Left lung (tissue), 10 donors: Measurements from ENCODE around the gene PWP2. TPM values are rescaled to one million over a fixed set of nuclear protein-coding genes. Genes with fewer than 3 reads are reported as not detected.

Source experiments
- ATAC-seq: fragments of 200-7000 bp; cut with Tn5 transposase; one replicate; pipeline ENCODE4 v1.9.1; 2020; ENCODE audit warnings: moderate library complexity
- DNase-seq, 4 donors: peaks; one replicate each; pipeline ENCODE4 v3.0.0-alpha.2; 2013 to 2020
- H3K27ac ChIP-seq, 2 donors: fragments of 200-600 bp; sonication (generic) in 1 of 2; one replicate each; pipeline versions ENCODE4 v1.5.0 to v1.8.0; 2020 to 2021
- H3K27me3 ChIP-seq, 2 donors: fragments of 200-600 bp; sonication (generic) in 1 of 2; one replicate each; pipeline versions ENCODE4 v1.5.0 to v1.8.0; 2020 to 2021
- H3K36me3 ChIP-seq, 2 donors: fragments of 200-600 bp; sonication (generic) in 1 of 2; one replicate each; pipeline versions ENCODE4 v1.5.0 to v1.8.0; 2020 to 2021
- H3K4me1 ChIP-seq, 2 donors: fragments of 200-600 bp; one replicate each; pipeline ENCODE4 v1.8.0; 2021
- H3K4me3 ChIP-seq, 2 donors: fragments of 200-600 bp; sonication (generic) in 1 of 2; one replicate each; pipeline versions ENCODE4 v1.5.0 to v1.8.0; 2020 to 2021; ENCODE audit warnings: mild to moderate bottlenecking in 1 of 2
- H3K9me3 ChIP-seq, 2 donors: fragments of 200-600 bp; sonication (generic) in 1 of 2; one replicate each; pipeline versions ENCODE4 v1.5.0 to v1.8.0; 2020 to 2021
- intact Hi-C, 2 donors: fragments of 100-400 bp; cut with DNase I; formaldehyde crosslinking; loops; one replicate each; pipeline versions ENCODE4 v1.11.2 to v1.14.2; 2022
- polyA plus RNA-seq, 6 donors: library from polyadenylated mRNA; unstranded; fragments of 120-200 nt; gene quantifications; one replicate each; pipeline ENCODE4 v1.2.1, GENCODE V29; 2013; ENCODE audit not compliant: insufficient read length in 6 of 6
- total RNA-seq, 2 donors: library from RNA; stranded (reverse); fragmentation: NEBNext Ultra II Directional; extraction: Animal tissue kit (Norgen Biotek cat#: 25700); gene quantifications; one replicate each; pipeline ENCODE4 v1.2.1, GENCODE V29; 2021
- TF ChIP-seq, protein P1 (sequence below), 2 donors: fragments of 200-600 bp; sonication (generic) in 1 of 2; IDR thresholded peaks; one replicate each; pipeline versions ENCODE4 v1.5.0 to v1.8.0; 2021; ENCODE audit warnings: antibody characterized with exemption in 2 of 2
- donor health status: DM: no; HTN: yes; CAD: no.
- donor health status: DM: no; HTN: no; CAD: no.

PWP2 gene
- total and polyA plus RNA-seq, 8 donors = 1.7 to 10.8 (median 7.2) TPM

DNA sequence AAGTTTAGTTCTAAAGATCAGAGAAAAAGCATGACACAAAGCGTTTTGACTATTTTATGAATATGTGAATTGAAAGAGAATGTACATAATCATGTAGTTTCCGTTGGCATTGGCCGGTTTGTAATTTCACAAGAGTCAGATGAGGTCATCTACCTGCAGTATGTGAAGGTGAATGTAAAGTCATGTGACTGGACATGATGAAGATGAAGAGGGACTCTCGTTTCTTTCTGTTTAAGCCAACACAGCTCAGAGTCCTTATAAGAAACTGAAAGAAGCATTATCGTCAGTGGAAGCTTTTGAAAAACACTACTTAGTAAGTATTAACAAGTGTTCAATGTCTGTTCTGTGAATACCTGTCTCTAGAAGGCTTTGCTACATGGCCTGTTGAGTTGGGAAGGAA lies 30.9 kb upstream of the PWP2 start:
- Histone ChIP-seq H3K27me3 (no peaks in the 10 kb centered on the region), H3K27ac (no peak overlapping the region), H3K36me3 (peaks cover 0 to 97% of the 10 kb centered on the region in 2 donors), H3K9me3 (no peaks in the 10 kb centered on the region), H3K4me3 (no peak overlapping the region), H3K4me1 (no peaks in the 10 kb centered on the region)
- DNase-seq = no peak
- ATAC-seq = no peak
- TF ChIP-seq, protein P1, sequence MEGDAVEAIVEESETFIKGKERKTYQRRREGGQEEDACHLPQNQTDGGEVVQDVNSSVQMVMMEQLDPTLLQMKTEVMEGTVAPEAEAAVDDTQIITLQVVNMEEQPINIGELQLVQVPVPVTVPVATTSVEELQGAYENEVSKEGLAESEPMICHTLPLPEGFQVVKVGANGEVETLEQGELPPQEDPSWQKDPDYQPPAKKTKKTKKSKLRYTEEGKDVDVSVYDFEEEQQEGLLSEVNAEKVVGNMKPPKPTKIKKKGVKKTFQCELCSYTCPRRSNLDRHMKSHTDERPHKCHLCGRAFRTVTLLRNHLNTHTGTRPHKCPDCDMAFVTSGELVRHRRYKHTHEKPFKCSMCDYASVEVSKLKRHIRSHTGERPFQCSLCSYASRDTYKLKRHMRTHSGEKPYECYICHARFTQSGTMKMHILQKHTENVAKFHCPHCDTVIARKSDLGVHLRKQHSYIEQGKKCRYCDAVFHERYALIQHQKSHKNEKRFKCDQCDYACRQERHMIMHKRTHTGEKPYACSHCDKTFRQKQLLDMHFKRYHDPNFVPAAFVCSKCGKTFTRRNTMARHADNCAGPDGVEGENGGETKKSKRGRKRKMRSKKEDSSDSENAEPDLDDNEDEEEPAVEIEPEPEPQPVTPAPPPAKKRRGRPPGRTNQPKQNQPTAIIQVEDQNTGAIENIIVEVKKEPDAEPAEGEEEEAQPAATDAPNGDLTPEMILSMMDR (IDR thresholded peaks at IDR 0.05) = no peak
- intact Hi-C loops = no loop called here

DNA sequence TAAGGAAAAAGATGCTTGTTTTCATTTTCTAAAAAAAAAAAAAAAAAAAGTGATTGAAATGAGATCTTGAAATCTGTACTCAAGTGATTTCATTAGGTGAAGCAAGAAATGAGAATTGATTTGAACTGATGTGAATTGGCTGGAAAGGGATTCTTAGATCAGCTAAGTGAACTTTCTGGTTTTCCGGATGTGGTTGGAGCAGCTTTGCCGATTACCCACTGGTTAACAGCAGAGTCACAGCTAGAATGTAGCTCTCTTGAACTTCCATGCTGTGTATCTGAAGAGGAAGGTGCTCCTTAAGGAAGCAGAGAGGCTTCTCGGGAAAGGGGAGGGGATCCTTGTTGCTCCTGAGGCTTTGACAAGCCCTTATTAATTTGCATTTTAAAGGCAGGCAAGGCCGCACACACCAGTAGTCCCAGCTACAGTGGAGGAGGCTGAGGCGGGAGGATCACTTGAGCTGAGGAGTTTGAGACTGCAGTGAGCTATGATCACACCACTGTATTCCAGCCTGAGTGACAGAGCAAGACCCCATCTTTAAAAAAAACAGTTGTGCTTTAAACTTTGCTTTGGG lies 28.7 kb upstream of the PWP2 start:
- DNase-seq (no peak), ATAC-seq (no peak)
- intact Hi-C loops = no loop called here
- Histone ChIP-seq H3K36me3 (peaks cover 0 to 99% of the 10 kb centered on the region in 2 donors), H3K27ac (no peak overlapping the region), H3K27me3 (no peaks in the 10 kb centered on the region), H3K4me3 (no peak overlapping the region), H3K4me1 (peaks cover 0 to 7% of the 10 kb centered on the region in 2 donors), H3K9me3 (no peaks in the 10 kb centered on the region)
- TF ChIP-seq, protein P1 (IDR thresholded peaks at IDR 0.05) = no peak

DNA sequence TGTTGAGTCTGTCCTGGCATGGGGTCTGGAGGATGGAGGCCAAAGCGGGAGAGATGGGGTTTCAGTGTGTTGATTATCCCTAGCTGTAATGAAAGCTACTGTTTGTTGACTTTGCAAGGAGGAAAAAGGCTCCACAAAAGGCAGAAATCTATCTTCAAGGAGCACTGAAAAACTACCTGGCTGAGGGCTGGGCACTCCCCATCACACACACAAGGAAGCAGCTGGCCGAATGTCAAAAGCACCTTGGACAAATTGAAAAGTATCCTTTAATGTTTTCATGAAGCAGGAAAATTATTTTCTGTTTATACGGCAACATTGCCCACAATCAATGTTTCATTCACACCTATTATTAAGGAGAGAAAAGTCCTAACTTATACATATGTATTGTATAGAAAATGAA lies 27.8 kb upstream of the PWP2 start:
- intact Hi-C loops = no loop called here
- no peak overlapping the region for H3K4me3 ChIP-seq
- H3K4me1 ChIP-seq = peaks cover 0 to 17% of the 10 kb centered on the region in 2 donors

DNA sequence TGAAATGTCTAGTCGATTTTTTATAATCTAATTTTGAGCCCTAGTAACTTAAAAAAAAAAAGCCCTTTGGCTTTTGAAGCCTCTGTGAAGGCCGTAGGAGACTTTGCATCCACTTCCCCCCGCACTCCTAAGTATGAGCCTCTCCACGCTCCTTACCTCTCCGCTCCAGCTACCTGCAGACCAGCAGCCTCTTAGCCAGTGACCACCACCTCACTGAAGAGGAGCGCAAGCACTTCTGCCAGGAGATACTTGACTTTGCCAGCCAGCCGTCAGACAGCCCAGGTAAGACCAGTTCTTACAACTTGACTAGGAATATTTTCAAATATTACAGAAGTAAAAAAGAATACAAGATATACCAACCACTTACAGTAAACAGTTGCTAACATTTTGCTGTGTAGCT lies 27.4 kb upstream of the PWP2 start:
- no peak for DNase-seq
- Histone ChIP-seq H3K36me3 (peaks cover 0 to 100% of the 10 kb centered on the region in 2 donors), H3K4me1 (peaks cover 0 to 21% of the 10 kb centered on the region in 2 donors), H3K9me3 (no peaks in the 10 kb centered on the region), H3K4me3 (no peak overlapping the region), H3K27me3 (no peaks in the 10 kb centered on the region), H3K27ac (no peak overlapping the region)
- TF ChIP-seq, protein P1 (IDR thresholded peaks at IDR 0.05) = no peak
- ATAC-seq = peak; percentile 48
- intact Hi-C loops = no loop called here

More for the DNA sequence above, 27.8 kb upstream of the PWP2 start:
- Histone ChIP-seq H3K27me3 (no peaks in the 10 kb centered on the region), H3K36me3 (peaks cover 0 to 100% of the 10 kb centered on the region in 2 donors), H3K9me3 (no peaks in the 10 kb centered on the region), H3K27ac (no peak overlapping the region)
- ATAC-seq (peak; percentile 27), DNase-seq (no peak)
- TF ChIP-seq, protein P1 (IDR thresholded peaks at IDR 0.05) = no peak

DNA sequence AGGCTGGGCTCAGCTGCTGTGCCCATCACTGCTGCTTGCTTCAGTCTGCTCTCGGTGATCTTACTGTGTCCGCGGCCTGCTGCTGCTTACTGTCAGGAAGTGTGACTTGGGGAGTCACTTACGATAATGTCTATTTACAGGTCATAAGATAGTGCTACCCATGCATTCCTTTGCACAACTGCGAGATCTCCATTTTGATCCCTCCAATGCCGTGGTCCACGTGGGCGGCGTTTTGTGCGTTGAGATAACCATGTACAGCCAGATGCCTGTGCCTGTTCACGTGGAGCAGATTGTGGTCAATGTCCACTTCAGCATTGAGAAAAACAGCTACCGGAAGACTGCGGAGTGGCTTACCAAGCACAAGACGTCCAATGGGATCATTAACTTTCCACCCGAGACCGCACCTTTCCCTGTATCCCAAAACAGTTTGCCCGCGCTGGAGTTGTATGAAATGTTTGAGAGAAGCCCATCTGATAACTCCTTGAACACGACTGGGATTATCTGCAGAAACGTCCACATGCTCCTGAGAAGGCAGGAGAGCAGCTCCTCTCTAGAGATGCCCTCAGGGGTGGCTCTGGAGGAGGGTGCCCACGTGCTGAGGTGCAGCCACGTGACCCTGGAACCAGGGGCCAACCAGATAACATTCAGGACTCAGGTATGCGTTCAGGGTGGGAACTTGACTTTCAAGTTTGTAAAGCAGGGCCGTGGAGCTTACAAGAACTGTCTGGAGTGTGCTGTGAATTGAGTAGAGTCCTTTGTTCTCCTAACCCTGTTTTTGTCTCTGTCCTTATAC lies 24.4 kb upstream of the PWP2 start:
- Histone ChIP-seq H3K4me1 (peaks cover 0 to 45% of the 10 kb centered on the region in 2 donors), H3K9me3 (no peaks in the 10 kb centered on the region), H3K36me3 (peaks cover 0 to 99% of the 10 kb centered on the region in 2 donors), H3K27ac (peak overlapping the region; percentile 74 to 75), H3K4me3 (no peak overlapping the region), H3K27me3 (no peaks in the 10 kb centered on the region)
- intact Hi-C loops = no loop called here
- TF ChIP-seq, protein P1 (IDR thresholded peaks at IDR 0.05) = no peak
- DNase-seq (peak in 2 of 4 donors; percentile 34 to 59), ATAC-seq (peak; percentile 47)
